Muscle of back (tissue), 11 donors: ENCODE measurements around the gene DAB1. TPM values are rescaled to one million over a fixed set of nuclear protein-coding genes. Genes with fewer than 3 reads are reported as not detected.
"Not testable (repeated sequence)": the region's sequence is repeated elsewhere in the genome, so short reads cannot be mapped to it uniquely, and the experiment has no call there.

ENCODE experiments used
- DNase-seq, 3 donors: peaks; one replicate each; pipeline versions ENCODE4 v3.0.0 to v3.0.0-alpha.2; 2013
- polyA plus RNA-seq, 10 donors: library from polyadenylated mRNA; unstranded; fragments of 120-200 nt; gene quantifications; one replicate each; pipeline ENCODE4 v1.2.1, GENCODE V29; 2013; ENCODE audit not compliant: insufficient read length in 10 of 10

Gene DAB1
- polyA plus RNA-seq, 10 donors: 2.1 to 5.5 (median 3.2) TPM

DNA sequence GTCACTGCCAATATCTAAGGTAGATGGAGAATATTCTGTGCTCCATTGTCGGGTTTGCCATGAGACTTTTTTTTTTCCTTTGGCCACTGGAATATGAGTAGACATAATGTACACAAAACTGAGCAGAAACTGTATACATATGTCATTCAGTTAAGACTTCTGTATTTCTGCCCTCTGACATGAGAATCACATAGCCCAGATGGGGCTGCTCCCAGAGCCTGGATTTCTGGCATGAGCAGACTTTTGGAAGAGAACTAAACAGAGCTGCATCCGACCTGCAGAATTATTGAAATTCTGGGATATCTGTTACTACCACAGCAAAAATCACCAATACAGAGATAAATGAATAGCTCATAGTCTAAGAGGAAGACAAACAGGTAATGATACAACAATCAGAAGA lies 62.3 kb downstream of the DAB1 start:
- DNase-seq: no peak

DNA sequence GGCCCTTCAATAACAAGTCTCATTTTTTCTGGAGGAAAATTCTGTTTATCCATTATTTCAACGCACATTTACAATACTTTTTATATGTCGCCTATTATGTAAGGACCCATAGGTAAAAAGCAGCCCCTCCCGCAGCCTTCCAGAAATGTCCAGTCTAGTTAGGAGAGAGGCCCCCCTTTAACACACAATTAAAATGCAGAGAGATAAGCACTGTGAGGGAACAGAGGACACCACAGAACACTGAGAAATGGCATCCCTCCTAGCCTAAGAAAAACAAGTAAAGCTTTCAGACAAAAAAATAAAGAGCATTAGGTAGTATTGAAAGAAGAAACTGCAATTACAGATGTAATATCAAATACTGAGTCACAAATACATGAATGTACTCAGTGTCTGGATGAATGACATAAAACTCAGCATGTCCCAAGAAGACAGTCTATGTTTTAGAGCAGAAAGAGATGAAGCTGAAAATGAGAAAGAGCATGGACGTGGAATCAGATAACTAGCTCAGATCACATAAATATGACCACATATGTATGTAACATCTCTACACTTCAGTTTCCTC lies 62.9 kb downstream of the DAB1 start:
- DNase-seq: no peak

DNA sequence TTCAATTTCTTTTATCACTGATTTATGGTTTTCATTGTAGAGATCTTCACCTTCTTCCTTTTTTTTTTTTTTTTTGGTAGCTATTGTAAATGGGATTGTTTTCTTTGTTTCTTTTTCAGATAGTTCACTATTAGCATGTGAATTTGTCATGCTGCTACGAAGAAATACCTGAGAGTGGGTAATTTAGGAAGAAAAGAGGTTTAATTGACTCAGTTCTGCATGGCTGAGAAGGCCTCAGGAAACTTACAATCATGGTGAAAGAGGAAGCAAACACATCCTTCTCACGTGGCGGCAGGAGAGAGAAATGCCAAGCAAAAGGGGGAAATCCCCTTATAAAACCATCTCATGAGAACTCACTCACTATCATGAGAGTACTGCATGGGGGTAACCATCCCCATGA lies 66.4 kb downstream of the DAB1 start:
- DNase-seq: no peak

DNA sequence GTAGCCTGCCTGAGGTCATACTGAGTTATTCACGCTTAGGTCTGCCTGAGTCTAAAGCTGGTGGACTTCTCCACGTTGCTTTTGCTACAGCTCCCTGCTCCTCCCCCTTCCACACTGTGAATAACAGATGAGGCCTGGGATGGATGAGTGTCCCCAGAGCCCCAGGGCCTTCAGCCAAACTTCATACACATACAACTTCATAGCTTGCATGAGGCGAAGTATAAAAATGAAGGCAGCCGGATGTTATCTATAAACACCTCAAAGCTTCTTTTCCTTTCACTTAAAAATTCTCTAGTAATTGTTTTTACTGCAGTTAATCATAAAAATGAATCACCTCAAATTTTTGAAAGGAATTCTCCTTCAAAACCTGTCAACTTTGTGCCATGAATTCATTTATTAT lies 70.2 kb downstream of the DAB1 start:
- DNase-seq: peak; percentile 20 to 67 (median 41)

DNA sequence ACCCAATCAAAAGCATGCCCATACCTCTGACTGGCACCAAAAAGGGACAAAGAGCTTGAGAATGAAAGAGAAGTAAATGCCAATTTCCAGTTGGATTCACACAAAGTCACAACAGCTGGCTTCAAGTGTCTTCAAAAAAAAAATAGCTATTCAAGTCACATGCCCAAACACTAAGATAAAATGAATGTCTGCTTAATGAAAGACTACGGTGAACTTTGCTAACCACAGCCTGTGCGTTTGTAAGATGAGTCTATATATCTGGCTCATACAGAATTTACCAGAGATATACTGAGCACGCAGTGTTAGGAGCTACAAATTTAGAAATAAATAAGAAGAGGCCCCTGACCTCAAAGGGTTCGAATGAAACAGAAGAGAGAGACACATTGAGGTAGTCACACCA lies 73.2 kb downstream of the DAB1 start:
- DNase-seq: no peak

DNA sequence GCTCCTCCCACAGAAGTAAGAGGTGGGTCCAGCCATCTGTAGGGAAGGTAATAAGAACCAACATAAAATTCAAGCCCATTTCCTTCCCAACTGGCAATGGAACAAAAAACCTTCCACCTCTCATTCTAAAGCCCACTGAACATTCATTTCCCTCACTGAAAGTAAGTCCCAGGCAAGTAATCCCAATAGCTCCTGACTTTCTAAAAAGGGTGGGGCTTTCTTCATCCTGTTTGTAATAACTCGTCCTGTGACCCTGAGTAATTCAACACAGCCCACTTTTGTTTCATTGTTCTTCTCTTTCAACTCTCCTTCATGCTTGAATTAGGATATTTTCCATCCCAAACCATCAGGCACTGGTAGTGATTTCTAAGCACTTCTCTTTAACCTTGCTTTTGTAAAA lies 74.9 kb downstream of the DAB1 start:
- DNase-seq: no peak

DNA sequence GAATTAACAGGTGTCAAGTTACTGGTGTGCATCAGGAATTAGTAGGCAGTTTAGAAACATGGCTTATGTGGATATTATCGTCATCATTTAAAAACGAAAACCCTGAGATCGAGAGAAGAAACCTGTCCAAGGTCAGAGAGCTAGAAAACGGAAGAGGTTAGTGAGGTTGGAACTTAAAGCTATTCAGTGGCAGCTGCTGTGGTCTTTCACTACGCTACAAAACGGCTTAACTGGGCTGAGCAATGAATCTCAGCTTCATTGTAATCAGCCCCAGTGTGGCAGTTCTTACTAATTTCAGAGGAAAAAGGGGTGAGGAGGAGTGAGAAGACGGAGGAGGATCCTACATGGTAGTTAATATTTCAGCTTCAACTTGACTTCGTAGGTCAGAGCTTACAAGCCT lies 77.9 kb downstream of the DAB1 start:
- DNase-seq: no peak

DNA sequence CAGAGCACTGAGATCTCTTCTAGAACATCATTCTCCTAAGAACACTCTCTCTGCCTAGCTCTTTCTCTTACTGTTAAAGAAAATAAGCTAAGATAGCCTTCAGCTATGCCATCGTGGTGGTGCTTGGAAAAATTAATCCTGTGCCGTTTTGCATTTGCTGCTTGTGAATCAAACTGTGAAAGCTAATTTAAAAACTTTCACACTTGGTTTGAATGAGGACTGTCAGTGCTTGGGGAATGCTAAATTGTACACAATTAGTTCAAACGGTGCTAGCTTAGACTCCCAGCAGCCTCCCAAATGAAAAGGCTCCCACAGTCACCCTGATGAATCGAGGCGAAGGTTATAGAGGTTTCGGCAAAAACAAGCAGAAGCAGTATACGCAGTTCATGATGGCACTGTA lies 79.6 kb downstream of the DAB1 start:
- DNase-seq: no peak

DNA sequence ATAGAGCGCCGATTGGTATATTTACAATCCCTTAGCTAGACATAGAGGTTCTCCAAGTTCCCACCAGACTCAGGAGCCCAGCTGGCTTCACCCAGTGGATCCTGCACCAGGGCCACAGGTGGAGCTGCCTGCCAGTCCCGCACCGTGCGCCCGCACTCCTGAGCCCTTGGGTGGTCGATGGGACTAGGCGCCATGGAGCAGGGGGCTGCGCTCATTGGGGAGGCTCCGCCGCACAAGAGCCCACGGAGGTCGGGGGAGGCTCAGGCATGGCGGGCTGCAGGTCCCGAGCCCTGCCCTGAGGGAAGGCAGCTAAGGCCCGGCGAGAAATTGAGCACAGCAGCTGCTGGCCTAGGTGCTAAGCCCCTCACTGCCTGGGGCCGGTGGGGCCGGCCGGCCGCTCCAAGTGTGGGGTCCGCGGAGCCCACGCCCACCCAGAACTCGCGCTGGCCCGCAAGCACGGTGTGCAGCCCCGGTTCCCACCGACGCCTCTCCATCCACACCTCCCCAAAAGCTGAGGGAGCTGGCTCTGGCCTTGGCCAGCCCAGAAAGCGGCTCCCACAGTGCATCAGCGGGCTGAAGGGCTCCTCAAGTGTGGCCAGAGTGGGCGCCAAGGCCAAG lies 80.5 kb downstream of the DAB1 start:
- not testable (repeated sequence) for DNase-seq

DNA sequence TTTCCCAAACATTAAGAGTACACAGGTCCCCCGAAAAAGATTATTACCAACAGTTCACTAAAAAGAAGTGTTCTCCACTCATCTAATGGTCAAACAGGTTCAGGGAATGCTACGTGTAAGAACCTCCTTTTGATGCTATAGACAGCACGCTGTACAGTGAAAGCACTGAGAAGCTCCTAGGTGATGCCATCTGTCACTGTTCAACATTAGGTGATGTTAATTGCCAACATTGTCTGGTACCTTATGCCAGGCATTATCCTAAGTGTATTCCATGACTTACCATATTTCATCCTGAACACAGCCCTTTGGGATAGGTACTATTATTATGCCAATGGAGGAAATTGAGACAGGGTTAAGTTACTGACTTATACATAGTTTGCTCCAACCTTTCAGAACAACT lies 82.1 kb downstream of the DAB1 start:
- no peak for DNase-seq

DNA sequence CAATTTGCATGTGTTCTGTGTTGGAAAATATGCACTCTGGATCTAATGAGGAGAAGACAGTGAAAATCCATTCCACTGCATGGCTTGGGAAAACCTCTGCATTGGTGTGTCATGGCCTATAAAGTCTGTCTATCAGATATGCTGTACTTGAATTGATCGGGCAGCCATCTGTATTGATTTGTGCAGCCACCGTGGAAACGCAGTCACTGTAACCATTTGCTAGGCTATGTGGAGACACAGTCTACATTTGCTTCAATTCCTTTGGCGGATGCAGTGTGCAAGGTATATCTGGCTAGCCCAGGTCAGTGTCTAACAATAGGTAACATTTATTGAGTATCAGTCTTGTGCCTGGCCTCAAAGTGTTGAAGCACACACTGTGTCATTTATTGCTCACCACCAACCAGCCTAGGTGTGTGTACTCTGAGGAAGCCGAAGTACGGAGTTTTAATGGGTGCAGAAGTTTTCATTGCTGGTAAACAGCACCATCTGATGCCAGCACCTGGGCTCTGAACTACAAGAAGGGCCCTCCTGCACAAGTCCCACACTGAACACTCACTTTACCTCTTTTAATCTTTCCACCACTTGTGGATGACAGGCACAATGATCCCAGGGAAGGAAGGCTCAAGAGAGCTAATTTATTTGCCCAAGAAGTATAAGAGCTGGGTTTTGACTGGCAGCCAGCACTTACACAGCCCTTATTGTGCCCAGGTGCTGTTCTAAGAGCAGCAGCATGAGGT lies 83.4 kb downstream of the DAB1 start:
- DNase-seq: no peak

DNA sequence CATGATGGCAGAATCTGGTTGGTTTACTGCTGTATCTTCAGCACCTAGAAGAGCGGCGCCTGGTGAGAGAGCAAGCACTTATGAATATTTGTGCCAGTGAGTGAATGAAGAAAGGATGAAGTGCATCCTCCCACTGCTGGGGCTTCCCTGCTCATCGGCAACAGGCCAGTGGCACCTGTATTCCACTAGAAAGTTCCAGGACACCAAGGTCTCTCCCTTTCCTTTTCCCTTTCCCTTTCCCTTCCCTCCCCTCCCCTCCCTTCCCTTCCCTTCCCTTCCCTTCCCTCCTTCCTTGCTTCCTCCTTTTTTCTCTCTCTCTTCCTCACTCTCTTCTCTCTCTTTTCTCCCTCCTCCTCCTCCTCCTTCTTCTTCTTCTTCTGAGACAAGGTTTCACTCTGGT lies 86.2 kb downstream of the DAB1 start:
- no peak for DNase-seq

DNA sequence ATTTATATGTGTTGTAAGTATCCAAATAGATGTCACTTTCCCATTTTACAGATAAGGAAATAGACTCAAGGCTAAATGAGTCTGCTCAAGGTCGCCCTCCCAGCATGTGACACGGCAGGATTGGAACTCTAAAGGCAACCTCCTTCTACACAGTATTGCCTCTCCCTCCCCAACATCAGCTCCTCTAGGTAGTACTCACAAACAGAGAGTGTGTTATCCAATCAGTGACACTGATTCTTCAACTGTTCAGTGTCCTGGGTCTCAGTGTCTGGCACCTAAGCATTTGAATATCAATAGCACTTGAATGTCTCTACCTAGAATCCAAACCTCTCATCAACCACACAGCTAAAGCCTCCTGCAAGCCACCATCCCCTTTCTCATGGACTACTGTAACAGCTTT lies 87.1 kb downstream of the DAB1 start:
- no peak for DNase-seq

DNA sequence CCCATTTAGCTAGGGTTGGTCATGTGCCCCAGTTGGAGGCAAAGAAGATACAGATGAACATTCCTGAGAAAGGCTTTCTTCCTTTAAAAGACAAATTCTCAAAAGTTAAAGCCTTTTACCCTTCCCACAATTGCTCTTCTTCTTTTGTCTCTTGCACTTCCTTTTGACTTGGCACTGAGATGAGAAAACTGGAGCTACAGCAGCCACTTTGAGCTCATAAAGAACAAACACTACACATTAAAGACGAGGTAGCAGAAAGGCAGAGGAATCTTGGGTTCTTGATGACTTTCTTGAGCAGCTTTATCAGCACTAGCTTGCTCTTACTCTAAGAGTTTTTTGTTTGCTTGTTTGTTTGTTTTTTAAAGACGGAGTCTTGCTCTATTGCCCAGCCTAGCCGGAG lies 92.2 kb downstream of the DAB1 start:
- DNase-seq: no peak

DNA sequence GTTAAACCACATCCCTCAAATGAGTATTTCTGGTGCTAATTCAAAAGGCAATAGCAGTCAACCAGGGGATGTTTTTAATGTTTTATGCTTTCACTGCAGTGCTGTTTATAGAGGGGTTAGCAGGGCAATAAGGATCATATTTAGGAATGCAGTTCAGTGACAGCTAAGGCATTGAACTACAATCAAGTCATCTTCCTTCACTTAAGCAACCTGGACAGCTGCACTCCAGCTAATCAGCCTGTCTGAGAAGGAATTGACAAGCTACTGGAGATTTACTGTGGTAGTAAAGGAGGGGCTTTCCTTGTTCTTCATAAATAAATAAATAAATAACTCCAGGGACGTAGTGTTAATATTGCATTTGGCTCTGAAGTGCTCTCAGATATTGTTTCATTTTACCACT lies 93.9 kb downstream of the DAB1 start:
- no peak for DNase-seq

DNA sequence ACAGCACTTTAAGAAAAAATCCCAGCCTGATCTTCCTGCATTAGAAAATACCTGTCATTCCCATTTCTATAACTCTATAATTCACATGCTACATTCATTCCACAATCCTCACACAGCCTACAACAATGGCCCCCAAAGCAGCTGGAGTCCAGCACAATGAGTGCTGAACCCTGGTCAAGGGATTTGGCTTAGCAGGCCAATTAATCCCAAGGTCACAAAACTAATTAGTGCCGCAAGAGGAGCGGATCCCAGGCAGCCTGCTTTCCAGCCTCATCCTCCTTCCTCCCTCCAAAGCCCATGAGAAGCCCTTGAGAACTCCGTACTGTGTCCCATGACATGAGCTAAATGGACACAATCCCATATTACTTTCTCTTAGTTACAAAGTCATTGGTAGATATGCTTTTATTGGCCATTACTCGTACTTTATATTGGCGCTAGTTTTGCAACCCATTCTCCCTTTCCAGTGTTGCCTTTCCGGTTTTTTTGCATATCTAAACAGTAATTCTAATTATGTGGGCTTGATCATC lies 94.8 kb downstream of the DAB1 start:
- DNase-seq: no peak

DNA sequence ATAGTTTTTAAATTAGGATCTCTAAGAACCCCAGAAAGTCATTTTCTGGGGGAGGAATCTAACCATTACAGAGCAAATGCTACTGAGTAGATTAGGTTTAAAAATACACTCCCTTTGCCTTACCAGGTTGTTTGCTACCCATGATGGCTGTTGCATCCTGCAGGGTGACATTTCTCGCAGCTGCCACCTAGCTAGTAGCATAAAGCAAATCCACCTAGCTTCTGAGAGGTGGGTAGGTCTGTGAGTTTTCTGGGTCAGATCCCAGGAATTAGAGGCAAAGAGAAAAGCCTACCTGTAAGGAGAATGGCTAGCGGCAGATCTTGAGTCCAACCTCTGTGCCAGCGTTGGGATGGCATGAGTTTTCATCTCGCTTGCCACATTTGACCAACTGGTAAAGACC lies 95.9 kb downstream of the DAB1 start:
- DNase-seq: no peak

DNA sequence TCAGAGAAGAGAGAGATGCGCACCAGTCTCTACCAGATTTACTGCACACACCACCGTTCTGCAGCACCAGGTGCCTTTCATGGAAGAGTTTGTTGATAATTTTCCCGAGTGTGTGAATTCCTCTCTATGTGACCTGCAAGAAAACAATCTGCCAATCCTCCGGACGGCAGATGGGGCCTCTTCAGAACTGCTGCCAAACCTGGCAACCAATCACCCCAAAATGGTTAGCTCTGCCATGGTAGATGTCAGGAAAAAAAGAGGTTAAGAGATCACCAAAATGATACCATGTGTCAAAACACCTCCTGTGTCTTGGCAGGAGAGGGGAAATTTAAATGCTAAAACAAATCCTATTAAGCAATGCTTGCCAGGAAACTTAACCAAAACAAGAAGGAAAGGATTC lies 96.5 kb downstream of the DAB1 start:
- DNase-seq: no peak

DNA sequence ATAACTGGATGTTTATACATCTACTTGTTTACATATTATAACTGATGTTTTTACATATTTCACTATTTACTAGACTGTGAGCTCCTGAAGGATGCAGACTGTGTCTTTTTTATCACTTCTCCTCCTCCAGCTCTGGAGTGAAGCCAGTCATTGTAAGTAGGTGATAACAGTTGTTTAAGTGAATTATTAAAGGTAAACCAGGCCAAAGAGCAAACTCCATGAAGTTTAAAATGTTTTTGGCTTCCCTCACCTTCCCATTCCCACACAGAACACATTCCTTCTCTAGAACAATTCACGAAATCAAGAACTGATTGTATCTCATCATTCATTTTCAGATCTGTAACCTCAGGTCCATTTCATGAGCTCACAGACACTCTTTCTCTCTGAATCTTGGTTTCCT lies 98.3 kb downstream of the DAB1 start:
- DNase-seq: no peak

DNA sequence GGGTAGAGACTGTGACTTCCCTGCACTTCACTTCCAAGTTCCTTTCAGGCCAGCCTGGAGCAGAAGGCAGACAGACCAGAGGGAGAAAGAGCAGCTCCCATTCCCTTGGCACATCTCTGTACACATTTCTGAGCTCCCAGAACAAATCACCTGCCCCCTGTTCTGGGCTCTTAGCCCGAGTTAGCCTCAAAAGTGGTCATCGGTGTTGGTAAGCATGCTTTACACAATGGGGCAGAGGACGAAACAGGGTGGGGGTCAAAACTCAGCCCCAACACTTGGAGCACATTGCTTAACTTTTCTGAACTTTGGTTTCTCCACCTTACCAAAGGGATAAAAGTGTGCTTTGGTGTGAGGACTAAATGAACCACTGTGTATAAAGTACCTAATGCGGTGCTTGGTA lies 98.7 kb downstream of the DAB1 start:
- DNase-seq: no peak

DNA sequence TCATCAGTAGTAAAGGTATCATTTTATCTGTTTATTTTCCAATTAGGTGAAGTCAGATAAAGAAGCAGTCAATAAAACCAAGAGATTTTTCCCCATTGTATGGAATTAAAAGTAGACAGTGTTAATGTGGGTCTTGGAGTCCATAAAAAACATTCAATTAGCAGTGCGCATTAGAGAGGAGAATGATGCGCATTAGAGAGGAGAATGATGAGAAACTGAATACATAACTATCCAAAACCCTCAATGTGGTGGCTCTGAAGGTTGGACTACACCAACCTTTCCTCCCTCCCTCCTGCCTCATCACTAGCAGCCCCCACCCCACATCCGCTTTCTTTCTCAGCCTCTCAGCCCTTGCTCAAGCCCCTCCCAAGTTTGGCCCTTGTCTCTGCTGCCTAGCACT lies 99.5 kb downstream of the DAB1 start:
- DNase-seq: no peak

DNA sequence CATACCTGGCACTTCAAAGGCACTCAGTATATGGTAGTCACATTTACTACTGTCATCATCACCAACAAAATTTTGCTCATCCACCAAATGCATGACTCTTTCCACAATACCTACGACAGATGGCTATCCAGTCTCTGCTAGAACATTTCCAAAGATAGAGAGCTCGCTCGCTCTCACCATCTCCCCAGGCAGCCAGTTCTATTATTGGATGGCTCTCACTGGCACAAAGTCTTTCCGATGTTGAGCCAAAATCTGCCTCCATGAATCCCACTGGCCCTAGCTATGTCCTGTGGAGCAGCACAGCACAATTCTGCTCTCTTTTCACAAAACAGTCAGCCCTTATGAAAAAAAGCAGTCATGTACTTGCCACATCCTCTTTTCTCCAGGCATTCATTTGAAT lies 102.1 kb downstream of the DAB1 start:
- DNase-seq: no peak

DNA sequence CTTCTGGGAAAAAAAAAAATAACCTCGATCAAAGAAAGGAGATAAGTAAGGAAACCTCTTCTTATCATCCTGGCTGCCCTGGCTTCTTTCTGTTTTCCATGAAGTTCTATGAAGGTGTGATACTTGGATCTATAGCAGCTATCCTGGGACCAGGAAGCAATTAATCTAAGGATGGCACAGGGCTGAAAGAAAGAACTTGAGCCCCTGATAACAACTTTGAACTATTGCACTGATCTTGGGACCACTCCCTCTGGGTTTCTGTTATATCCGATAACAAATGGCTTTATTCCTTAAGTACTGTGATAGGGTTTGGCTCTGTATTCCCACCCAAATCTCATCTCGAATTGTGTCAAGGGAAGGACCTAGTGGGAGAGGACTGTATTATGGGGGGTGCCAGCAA lies 104.1 kb downstream of the DAB1 start:
- no peak for DNase-seq
